H1 (cell line): Measurements from ENCODE around the gene MLYCD. TPM values are rescaled to one million over a fixed set of nuclear protein-coding genes. Genes with fewer than 3 reads are reported as not detected.

ENCODE experiments used
- ASH2L ChIP-seq: fragments of 200-600, 300-600 bp; sonication (generic); IDR thresholded peaks from one replicate; pipeline ENCODE4 v1.7.1; 2017; ENCODE audit warnings: low read length
- SRF ChIP-seq: IDR thresholded peaks from 2 replicates; pipeline ENCODE4 v1.6.1; 2011; ENCODE audit warnings: mild to moderate bottlenecking, low read depth, low read length, moderate library complexity
- polyA plus RNA-seq, 7 experiments: library from polyadenylated mRNA; depleted of rRNA in 3 of 7; stranded (reverse) in 5 of 7; unstranded in 2 of 7; fragments of >200 nt in 5 of 7; fragments of 200-250 nt in 2 of 7; gene quantifications; 1 replicate in 5 of 7; 2 replicates in 1 of 7; 4 replicates in 1 of 7; pipeline versions ENCODE4 v1.2.1 to v1.2.3, GENCODE V29; 2011 to 2013; ENCODE audit warnings: missing spikeins in 2 of 7, mixed read lengths in 2 of 7
- total RNA-seq: library from RNA; stranded (reverse); fragmentation: NEBNext Ultra II Directional; extraction: Animal tissue kit (Norgen Biotek cat#: 25700); gene quantifications from 2 replicates; pipeline ENCODE4 v1.2.1, GENCODE V29; 2021

Gene MLYCD
- total and polyA plus RNA-seq, 2 of the 8 experiments (the other 6 are each of a cell fraction or from before 2014, with no cell fraction given), result 3.7 to 7.0 TPM

- TF ChIP-seq ASH2L, result no peak
- no peak for TF ChIP-seq SRF
These were observed 25.8 kb downstream of the MLYCD start (continued) for GRCh38 chr16:83924686-83925085.
